HepG2 (cell line): ENCODE measurements around the gene AKAP8. TPM values are rescaled to one million over a fixed set of nuclear protein-coding genes. Genes with fewer than 3 reads are reported as not detected.

Experiments
- HDAC2 ChIP-seq: sonication (generic); formaldehyde crosslinking; IDR thresholded peaks from 2 replicates; pipeline ENCODE4 v1.4.0; 2020; ENCODE audit warnings: missing genetic modification reagents
- HNRNPK ChIP-seq: fragments of 200-400 bp; formaldehyde crosslinking; IDR thresholded peaks from 2 replicates; pipeline ENCODE4 v1.6.1; 2018; ENCODE audit warnings: low read length, low read depth, moderate library complexity, mild to moderate bottlenecking; ENCODE audit not compliant: poor library complexity, severe bottlenecking
- KDM3A ChIP-seq: IDR thresholded peaks from 2 replicates; pipeline ENCODE4 v1.6.1; 2018; ENCODE audit warnings: low read depth, missing compliant biosample characterization
- KDM4B ChIP-seq: sonication (generic); formaldehyde crosslinking; IDR thresholded peaks from 2 replicates; pipeline ENCODE4 v1.4.0; 2020; ENCODE audit warnings: missing genetic modification reagents
- LCORL ChIP-seq, 2 experiments: fragments of 450-650 bp in 1 of 2; sonication (generic) in 1 of 2; formaldehyde crosslinking in 1 of 2; IDR thresholded peaks; 2 replicates each; pipeline versions ENCODE4 v1.5.0 to v1.6.1; 2017 to 2020; ENCODE audit warnings: antibody characterized with exemption in 1 of 2, missing genetic modification reagents in 1 of 2
- PAX8 ChIP-seq: sonication (generic); formaldehyde crosslinking; IDR thresholded peaks from 2 replicates; pipeline ENCODE4 v1.8.0; 2022; ENCODE audit warnings: mild to moderate bottlenecking, missing genetic modification reagents, borderline replicate concordance
- PHF21A ChIP-seq: sonication (generic); formaldehyde crosslinking; IDR thresholded peaks from 2 replicates; pipeline ENCODE4 v1.5.0; 2020; ENCODE audit warnings: mild to moderate bottlenecking, missing genetic modification reagents
- SALL2 ChIP-seq: sonication (generic); formaldehyde crosslinking; IDR thresholded peaks from 2 replicates; pipeline ENCODE4 v1.8.1; 2023; ENCODE audit warnings: mild to moderate bottlenecking, missing genetic modification reagents, inconsistent platforms
- SMAD3 ChIP-seq: sonication (generic); formaldehyde crosslinking; IDR thresholded peaks from 2 replicates; pipeline ENCODE4 v1.4.0; 2020; ENCODE audit warnings: missing genetic modification reagents
- SMARCE1 ChIP-seq: fragments of 450-650 bp; IDR thresholded peaks from 2 replicates; pipeline ENCODE4 v1.6.1; 2017; ENCODE audit warnings: borderline replicate concordance
- TARDBP ChIP-seq: sonication (generic); formaldehyde crosslinking; IDR thresholded peaks from 2 replicates; pipeline ENCODE4 v1.8.0; 2022; ENCODE audit warnings: mild to moderate bottlenecking, missing genetic modification reagents
- TFE3 ChIP-seq: IDR thresholded peaks from 2 replicates; pipeline ENCODE4 v1.6.1; 2016
- ZFP41 ChIP-seq: sonication (generic); formaldehyde crosslinking; IDR thresholded peaks from 2 replicates; pipeline ENCODE4 v1.4.0; 2020; ENCODE audit warnings: mild to moderate bottlenecking, missing genetic modification reagents, borderline replicate concordance
- ZNF446 ChIP-seq: sonication (generic); formaldehyde crosslinking; IDR thresholded peaks from 2 replicates; pipeline ENCODE4 v1.5.0; 2020; ENCODE audit warnings: mild to moderate bottlenecking, missing genetic modification reagents
- ZNF619 ChIP-seq: sonication (generic); formaldehyde crosslinking; IDR thresholded peaks from 2 replicates; pipeline ENCODE4 v1.4.0; 2020; ENCODE audit warnings: mild to moderate bottlenecking, missing genetic modification reagents
- ZNF781 ChIP-seq: sonication (generic); formaldehyde crosslinking; IDR thresholded peaks from 2 replicates; pipeline ENCODE4 v1.5.1; 2020; ENCODE audit warnings: borderline replicate concordance, mild to moderate bottlenecking, missing genetic modification reagents; ENCODE audit errors: not compliant biosample characterization
- ZSCAN12 ChIP-seq: sonication (generic); formaldehyde crosslinking; IDR thresholded peaks from 2 replicates; pipeline ENCODE4 v1.9.0; 2021; ENCODE audit warnings: mild to moderate bottlenecking, missing genetic modification reagents
- polyA plus RNA-seq, 8 experiments: library from polyadenylated mRNA; depleted of rRNA in 3 of 8; stranded (reverse) in 7 of 8; unstranded in 1 of 8; fragments of >200 nt; fragmentation: Illumina TruSeq in 4 of 8; extraction: Trizol in 4 of 8; gene quantifications; 2 replicates each; pipeline versions ENCODE4 v1.2.1 to v1.2.3, GENCODE V29; 2011 to 2016; ENCODE audit warnings: low read depth in 4 of 8, missing spikeins in 1 of 8, mixed read lengths in 1 of 8; ENCODE audit not compliant: insufficient read depth in 1 of 8
- total RNA-seq, 5 experiments: library from RNA; depleted of rRNA; stranded (reverse); fragments of >200 nt; fragmentation: Illumina TruSeq; extraction: Trizol; gene quantifications; 2 replicates each; pipeline ENCODE4 v1.2.3, GENCODE V29; 2016; ENCODE audit warnings: low read depth in 1 of 5
- TF ChIP-seq, protein P1 (sequence below): sonication (generic); formaldehyde crosslinking; IDR thresholded peaks from 2 replicates; pipeline ENCODE4 v1.4.0; 2020; ENCODE audit warnings: missing genetic modification reagents
- TF ChIP-seq, protein P2 (sequence below): sonication (generic); formaldehyde crosslinking; IDR thresholded peaks from 2 replicates; pipeline ENCODE4 v1.9.0; 2021; ENCODE audit warnings: missing genetic modification reagents, mild to moderate bottlenecking, borderline replicate concordance
- TF ChIP-seq, protein P3 (sequence below): sonication (generic); formaldehyde crosslinking; IDR thresholded peaks from 2 replicates; pipeline ENCODE4 v1.4.0; 2020; ENCODE audit warnings: missing genetic modification reagents, borderline replicate concordance

Gene AKAP8
- total and polyA plus RNA-seq, 2 of the 13 experiments (the other 11 are each of a cell fraction or from before 2014, with no cell fraction given), result 15.9 to 22.1 TPM

DNA sequence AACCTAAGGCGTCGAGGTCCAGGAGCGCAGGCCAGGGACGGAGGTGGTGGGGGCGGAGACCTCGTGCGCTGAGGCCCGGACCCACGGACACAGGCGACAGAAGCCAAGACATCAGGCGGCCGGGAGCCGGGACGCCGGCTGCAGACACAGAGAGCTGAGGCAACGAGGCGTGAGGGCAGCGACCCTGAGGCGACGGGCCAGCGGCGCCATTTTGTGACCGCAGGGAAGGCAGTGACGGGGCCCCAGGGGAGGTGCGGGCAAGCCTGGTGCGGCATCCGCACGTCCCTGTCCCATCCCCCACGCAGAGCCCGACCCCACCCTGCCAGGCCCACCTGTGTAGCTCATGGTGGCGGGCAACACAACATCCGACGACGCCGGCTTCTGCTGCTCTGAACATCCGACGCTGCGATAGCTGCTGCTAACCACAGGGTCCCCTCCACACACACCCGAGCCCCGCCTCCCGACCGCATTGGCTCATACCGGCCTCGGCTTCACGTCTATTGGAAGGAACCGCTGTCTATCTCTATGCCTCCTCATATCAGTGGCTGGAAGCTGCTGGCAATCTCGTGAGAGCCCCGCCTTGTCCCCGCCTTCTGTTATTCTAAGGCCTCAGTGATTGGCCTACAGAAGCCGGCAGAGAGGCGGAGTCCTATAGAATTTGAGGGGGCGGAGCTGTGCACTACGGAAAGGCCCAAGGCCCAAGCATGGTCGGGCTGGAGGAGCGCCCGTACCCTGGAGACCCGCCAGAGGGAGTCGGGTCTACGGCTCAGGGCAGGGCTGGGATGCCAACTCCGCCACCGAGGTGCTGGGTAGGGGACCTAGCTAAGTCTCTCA, 39.2 kb upstream of the AKAP8 start, which contains the start of gene AKAP8L (continued):
- TF ChIP-seq PAX8 (CRISPR knock-in tag) (peak; percentile 64; the same call in 1 of the 2 replicates), TFE3 (CRISPR knock-in tag) (no peak), KDM4B (CRISPR knock-in tag) (no peak), ZFP41 (no peak), SMARCE1 (no peak), ZSCAN12 (0 out of 2 replicates have a peak, but pooled peaks have one; percentile 63), HDAC2 (CRISPR knock-in tag) (no peak), SALL2 (peak; percentile 88; the same call in 1 of the 2 replicates), SMAD3 (no peak), KDM3A (CRISPR knock-in tag) (0 out of 2 replicates have a peak, but pooled peaks have one; percentile 16), ZNF781 (CRISPR knock-in tag) (no peak), ZNF446 (CRISPR knock-in tag) (peak; percentile 45; the same call in 1 of the 2 replicates), TARDBP (CRISPR knock-in tag) (peak; percentile 69), ZNF619 (peak; percentile 66; the same call in 1 of the 2 replicates), PHF21A (peak; percentile 59; the same call in 1 of the 2 replicates), LCORL (IDR thresholded peaks at IDR 0.05) (no peak), LCORL (CRISPR knock-in tag; IDR thresholded peaks at IDR 0.05) (peak; percentile 63; the same call in 1 of the 2 replicates), HNRNPK (peak; percentile 39)
- TF ChIP-seq, protein P1, sequence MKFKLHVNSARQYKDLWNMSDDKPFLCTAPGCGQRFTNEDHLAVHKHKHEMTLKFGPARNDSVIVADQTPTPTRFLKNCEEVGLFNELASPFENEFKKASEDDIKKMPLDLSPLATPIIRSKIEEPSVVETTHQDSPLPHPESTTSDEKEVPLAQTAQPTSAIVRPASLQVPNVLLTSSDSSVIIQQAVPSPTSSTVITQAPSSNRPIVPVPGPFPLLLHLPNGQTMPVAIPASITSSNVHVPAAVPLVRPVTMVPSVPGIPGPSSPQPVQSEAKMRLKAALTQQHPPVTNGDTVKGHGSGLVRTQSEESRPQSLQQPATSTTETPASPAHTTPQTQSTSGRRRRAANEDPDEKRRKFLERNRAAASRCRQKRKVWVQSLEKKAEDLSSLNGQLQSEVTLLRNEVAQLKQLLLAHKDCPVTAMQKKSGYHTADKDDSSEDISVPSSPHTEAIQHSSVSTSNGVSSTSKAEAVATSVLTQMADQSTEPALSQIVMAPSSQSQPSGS, result peak; percentile 12; the same call in 1 of the 2 replicates
- TF ChIP-seq, protein P2, sequence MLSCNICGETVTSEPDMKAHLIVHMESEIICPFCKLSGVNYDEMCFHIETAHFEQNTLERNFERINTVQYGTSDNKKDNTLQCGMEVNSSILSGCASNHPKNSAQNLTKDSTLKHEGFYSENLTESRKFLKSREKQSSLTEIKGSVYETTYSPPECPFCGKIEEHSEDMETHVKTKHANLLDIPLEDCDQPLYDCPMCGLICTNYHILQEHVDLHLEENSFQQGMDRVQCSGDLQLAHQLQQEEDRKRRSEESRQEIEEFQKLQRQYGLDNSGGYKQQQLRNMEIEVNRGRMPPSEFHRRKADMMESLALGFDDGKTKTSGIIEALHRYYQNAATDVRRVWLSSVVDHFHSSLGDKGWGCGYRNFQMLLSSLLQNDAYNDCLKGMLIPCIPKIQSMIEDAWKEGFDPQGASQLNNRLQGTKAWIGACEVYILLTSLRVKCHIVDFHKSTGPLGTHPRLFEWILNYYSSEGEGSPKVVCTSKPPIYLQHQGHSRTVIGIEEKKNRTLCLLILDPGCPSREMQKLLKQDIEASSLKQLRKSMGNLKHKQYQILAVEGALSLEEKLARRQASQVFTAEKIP (CRISPR knock-in tag), result no peak
- TF ChIP-seq, protein P3, sequence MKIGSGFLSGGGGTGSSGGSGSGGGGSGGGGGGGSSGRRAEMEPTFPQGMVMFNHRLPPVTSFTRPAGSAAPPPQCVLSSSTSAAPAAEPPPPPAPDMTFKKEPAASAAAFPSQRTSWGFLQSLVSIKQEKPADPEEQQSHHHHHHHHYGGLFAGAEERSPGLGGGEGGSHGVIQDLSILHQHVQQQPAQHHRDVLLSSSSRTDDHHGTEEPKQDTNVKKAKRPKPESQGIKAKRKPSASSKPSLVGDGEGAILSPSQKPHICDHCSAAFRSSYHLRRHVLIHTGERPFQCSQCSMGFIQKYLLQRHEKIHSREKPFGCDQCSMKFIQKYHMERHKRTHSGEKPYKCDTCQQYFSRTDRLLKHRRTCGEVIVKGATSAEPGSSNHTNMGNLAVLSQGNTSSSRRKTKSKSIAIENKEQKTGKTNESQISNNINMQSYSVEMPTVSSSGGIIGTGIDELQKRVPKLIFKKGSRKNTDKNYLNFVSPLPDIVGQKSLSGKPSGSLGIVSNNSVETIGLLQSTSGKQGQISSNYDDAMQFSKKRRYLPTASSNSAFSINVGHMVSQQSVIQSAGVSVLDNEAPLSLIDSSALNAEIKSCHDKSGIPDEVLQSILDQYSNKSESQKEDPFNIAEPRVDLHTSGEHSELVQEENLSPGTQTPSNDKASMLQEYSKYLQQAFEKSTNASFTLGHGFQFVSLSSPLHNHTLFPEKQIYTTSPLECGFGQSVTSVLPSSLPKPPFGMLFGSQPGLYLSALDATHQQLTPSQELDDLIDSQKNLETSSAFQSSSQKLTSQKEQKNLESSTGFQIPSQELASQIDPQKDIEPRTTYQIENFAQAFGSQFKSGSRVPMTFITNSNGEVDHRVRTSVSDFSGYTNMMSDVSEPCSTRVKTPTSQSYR (CRISPR knock-in tag), result no peak
